ENCODE data around the gene DCUN1D1.

DCUN1D1 gene

DNA sequence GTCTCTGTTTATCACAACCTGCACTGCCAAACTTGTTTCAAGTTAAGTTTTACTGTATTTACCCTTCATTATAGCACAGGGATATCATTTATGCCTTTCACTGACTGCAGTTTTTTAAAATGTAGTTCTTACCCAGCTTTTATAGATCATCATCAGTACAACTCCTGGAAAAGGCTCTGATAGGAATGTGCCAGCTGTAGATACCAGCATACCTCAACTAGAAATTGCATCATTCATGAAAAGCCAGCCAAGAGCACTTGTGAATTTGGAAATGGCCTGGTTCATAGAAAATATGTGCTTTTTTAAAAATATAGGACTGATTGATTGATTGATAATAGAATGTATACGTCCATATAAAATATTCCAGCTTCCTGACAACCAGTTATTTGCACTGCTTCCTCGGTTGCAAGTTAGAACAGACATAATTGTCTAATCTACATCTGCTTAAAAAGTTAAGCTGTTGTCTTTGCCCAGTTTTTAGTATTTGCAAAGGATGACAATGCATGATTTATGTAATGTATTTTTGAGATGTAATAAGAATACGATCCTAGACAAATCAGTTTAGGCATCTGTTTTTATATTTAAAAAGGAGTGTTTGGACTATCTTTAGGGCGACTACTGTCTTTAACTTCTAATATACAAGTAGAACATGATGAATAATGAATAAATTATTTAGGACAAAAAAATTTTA lies 58.5 kb downstream of the DCUN1D1 start:
- H3K4me3 ChIP-seq (ENCODE audit: low read length) = no peak overlapping the region
- DNase-seq (ENCODE audit: low read depth) = no peak

DNA sequence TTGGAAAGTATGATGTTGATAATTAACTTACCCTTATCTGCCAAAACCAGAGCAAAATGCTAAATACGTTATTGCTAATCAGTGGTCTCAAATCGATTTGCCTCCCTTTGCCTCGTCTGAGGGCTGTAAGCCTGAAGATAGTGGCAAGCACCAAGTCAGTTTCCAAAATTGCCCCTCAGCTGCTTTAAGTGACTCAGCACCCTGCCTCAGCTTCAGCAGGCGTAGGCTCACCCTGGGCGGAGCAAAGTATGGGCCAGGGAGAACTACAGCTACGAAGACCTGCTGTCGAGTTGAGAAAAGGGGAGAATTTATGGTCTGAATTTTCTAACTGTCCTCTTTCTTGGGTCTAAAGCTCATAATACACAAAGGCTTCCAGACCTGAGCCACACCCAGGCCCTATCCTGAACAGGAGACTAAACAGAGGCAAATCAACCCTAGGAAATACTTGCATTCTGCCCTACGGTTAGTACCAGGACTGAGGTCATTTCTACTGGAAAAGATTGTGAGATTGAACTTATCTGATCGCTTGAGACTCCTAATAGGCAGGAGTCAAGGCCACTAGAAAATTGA lies 59.7 kb downstream of the DCUN1D1 start:
- DNase-seq (ENCODE audit: low read depth) = peak; percentile 45
- TF ChIP-seq CTCF (IDR thresholded peaks at IDR 0.05; ENCODE audit: insufficient read depth, low read depth, low read length, missing control alignments) = no peak
- no peak overlapping the region for H3K4me3 ChIP-seq (ENCODE audit: low read length)

More for the DNA sequence above, 58.5 kb downstream of the DCUN1D1 start:
- no peak for TF ChIP-seq CTCF (IDR thresholded peaks at IDR 0.05; ENCODE audit: insufficient read depth, low read depth, low read length, missing control alignments)

- no peak for TF ChIP-seq CTCF (IDR thresholded peaks at IDR 0.05; ENCODE audit: insufficient read depth, low read depth, low read length, missing control alignments)
- no peak for DNase-seq (ENCODE audit: low read depth)
- H3K4me3 ChIP-seq (ENCODE audit: low read length) = no peak overlapping the region
Observed at GRCh38 chr3:182919866-182920357, 60.4 kb downstream of the DCUN1D1 start.

GRCh38 chr3:182917134-182917533 lies 63.2 kb downstream of the DCUN1D1 start:
- H3K4me3 ChIP-seq (ENCODE audit: low read length) = no peak overlapping the region
- no peak for TF ChIP-seq CTCF (IDR thresholded peaks at IDR 0.05; ENCODE audit: insufficient read depth, low read depth, low read length, missing control alignments)
- DNase-seq (ENCODE audit: low read depth) = no peak

GRCh38 chr3:182914341-182914740 lies 66.0 kb downstream of the DCUN1D1 start:
- H3K4me3 ChIP-seq (ENCODE audit: low read length) = no peak overlapping the region
- no peak for DNase-seq (ENCODE audit: low read depth)
- TF ChIP-seq CTCF (IDR thresholded peaks at IDR 0.05; ENCODE audit: insufficient read depth, low read depth, low read length, missing control alignments) = no peak

DNA sequence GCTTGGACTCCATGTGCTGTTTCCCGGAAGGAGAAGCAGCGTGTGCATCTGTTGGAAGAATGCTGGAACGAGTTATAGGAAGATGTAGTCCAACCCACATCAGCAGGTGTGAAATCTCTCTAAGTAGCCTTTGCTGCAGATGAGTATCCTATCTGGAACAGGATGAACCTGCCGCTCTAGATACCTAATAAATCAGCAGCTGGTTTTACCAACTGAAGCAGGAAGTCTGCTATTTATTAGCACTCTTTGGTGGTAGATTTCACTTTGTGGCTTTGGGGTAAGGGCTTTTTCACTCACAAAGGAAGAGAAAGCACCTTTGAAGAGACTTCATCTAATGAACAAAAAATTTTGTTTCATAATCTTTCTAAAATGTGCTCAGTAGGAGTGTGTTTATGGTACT lies 66.4 kb downstream of the DCUN1D1 start:
- H3K4me3 ChIP-seq (ENCODE audit: low read length) = no peak overlapping the region
- no peak for TF ChIP-seq CTCF (IDR thresholded peaks at IDR 0.05; ENCODE audit: insufficient read depth, low read depth, low read length, missing control alignments)
- peak; percentile 27 for DNase-seq (ENCODE audit: low read depth)

DNA sequence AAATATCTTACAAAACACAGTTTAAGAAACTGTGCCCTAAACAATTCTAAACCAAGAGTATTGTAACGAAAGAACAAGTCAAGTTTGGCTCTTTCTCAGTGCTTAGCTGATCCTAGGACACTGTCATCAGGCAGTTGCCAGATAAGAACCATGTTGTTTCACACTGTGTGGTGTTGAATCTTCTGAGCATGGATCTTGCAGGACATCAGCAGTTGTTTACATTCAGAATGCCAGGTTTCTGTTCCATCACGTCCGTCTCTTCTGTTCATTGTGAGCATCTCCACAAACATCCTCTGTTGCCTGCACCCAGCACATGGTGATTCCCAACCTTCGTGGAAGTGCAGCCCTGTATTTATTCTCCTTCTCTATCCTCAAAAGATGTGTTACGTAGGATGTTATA lies 67.9 kb downstream of the DCUN1D1 start:
- DNase-seq (ENCODE audit: low read depth) = no peak
- no peak overlapping the region for H3K4me3 ChIP-seq (ENCODE audit: low read length)
- no peak for TF ChIP-seq CTCF (IDR thresholded peaks at IDR 0.05; ENCODE audit: insufficient read depth, low read depth, low read length, missing control alignments)

All from epithelial cell of esophagus (primary cell).